Panc1 (cell line): ENCODE results near the gene SLC66A1.

Experiments
- POLR2AphosphoS5 ChIP-seq: IDR thresholded peaks from 2 replicates; pipeline ENCODE4 v1.6.1; 2012; ENCODE audit warnings: mild to moderate bottlenecking, low read depth, low read length, moderate library complexity
- TCF7L2 ChIP-seq: IDR thresholded peaks from 2 replicates; pipeline ENCODE4 v1.6.1; 2011; ENCODE audit warnings: mild to moderate bottlenecking, low read depth, low read length, inconsistent platforms
- TF ChIP-seq, protein P1 (sequence below): fragments of 450-650 bp; IDR thresholded peaks from 2 replicates; pipeline ENCODE4 v1.5.1; 2017; ENCODE audit warnings: mild to moderate bottlenecking

DNA sequence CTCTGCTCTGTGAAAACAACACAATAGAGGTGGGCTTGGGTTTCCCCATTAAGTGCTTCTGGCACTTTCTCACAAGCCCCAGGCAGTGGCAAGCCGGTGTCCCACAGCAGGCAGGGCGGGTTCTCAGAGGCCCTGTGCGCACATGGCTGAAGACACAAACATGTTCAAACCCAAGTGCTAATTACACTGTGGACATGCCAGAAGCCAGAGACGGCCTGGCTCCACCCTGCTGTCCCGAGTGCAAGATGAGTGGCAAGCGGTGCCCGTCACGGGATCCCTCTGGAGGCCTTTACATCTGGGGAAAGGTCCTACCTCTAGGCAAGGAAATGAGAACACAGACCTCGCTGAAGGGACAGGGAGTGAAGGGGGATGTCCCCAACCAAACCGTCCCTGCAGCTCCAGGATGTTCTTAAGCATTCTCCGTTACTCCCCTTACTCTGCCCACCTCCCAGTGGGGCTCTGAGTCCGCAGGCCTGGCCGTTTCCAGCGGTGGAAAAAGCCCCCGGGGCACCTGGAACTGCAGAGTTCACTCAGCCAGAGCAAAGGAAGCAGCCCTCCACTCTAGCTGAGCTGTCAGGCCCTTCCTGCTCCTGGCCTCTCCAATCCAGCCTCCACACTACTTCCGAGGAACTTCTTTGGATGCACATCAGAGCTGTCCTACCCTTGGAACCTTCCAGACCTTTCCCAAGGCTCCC is 57.4 kb downstream of the SLC66A1 start:
- TF ChIP-seq, protein P1, sequence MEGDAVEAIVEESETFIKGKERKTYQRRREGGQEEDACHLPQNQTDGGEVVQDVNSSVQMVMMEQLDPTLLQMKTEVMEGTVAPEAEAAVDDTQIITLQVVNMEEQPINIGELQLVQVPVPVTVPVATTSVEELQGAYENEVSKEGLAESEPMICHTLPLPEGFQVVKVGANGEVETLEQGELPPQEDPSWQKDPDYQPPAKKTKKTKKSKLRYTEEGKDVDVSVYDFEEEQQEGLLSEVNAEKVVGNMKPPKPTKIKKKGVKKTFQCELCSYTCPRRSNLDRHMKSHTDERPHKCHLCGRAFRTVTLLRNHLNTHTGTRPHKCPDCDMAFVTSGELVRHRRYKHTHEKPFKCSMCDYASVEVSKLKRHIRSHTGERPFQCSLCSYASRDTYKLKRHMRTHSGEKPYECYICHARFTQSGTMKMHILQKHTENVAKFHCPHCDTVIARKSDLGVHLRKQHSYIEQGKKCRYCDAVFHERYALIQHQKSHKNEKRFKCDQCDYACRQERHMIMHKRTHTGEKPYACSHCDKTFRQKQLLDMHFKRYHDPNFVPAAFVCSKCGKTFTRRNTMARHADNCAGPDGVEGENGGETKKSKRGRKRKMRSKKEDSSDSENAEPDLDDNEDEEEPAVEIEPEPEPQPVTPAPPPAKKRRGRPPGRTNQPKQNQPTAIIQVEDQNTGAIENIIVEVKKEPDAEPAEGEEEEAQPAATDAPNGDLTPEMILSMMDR = no peak
- TF ChIP-seq POLR2AphosphoS5 = no peak
- no peak for TF ChIP-seq TCF7L2
